ENCODE measurements around the gene NTRK3.

DNA sequence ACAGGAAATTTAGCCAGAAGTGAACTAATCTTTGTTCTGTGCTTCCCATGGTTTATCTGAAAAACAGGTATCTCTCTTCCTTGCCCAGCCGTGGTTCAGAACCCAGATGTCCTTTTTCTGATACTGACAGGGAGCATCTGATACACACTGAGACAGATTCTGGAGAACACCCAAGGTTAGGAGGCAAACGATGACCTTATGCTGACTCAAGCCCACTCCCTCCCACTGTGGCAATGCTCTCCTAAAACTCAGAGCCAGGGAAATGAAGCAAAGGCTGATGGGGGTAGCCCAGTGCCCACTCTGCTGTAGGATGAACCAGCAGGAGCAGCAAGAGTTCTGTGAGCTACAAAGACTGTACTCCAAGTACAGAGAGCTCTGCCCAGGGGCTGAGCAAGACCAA, 225.1 kb downstream of the NTRK3 start:
- TF ChIP-seq CTCF (IDR thresholded peaks at IDR 0.05) (no peak), POLR2A (IDR thresholded peaks at IDR 0.05) (no peak)

All from testis (tissue), 2 donors.